Upper lobe of right lung (tissue), 1 donor: ENCODE results near the gene COMMD6. TPM values are rescaled to one million over a fixed set of nuclear protein-coding genes. Genes with fewer than 3 reads are reported as not detected.

Experiments
- ATAC-seq: fragments of 200-7000 bp; cut with Tn5 transposase; one replicate; pipeline ENCODE4 v1.9.1; 2020; ENCODE audit warnings: mild to moderate bottlenecking, moderate library complexity
- DNase-seq: peaks from one replicate; pipeline ENCODE4 v3.0.0-alpha.2; 2020
- H3K27ac ChIP-seq: fragments of 200-600 bp; one replicate; pipeline ENCODE4 v1.8.0; 2022
- H3K27me3 ChIP-seq: fragments of 200-600 bp; one replicate; pipeline ENCODE4 v1.8.0; 2022; ENCODE audit warnings: mild to moderate bottlenecking
- H3K36me3 ChIP-seq: fragments of 200-600 bp; one replicate; pipeline ENCODE4 v1.8.0; 2022
- H3K4me1 ChIP-seq: fragments of 200-600 bp; one replicate; pipeline ENCODE4 v1.8.0; 2022
- H3K4me3 ChIP-seq: fragments of 200-600 bp; one replicate; pipeline ENCODE4 v1.8.0; 2022; ENCODE audit warnings: mild to moderate bottlenecking
- H3K9me3 ChIP-seq: fragments of 200-600 bp; one replicate; pipeline ENCODE4 v1.8.0; 2022
- CTCF ChIP-seq: fragments of 200-600 bp; IDR thresholded peaks from one replicate; pipeline ENCODE4 v1.8.0; 2022; ENCODE audit warnings: antibody characterized with exemption
- intact Hi-C: fragments of 100-400 bp; cut with DNase I; formaldehyde crosslinking; loops from one replicate; pipeline ENCODE4 v1.11.0; 2022
- total RNA-seq: library from RNA; stranded (reverse); fragmentation: NEBNext Ultra II Directional; extraction: Animal tissue kit (Norgen Biotek cat#: 25700); gene quantifications from one replicate; pipeline ENCODE4 v1.2.1, GENCODE V29; 2021
- donor health status: DM: no; HTN: yes; CAD: no; lungs with severe emphysema.

COMMD6 gene
- total RNA-seq, 1 donor from 2014 or later = 142 TPM

GRCh38 chr13:75514080-75514995, 23.3 kb downstream of the COMMD6 start:
- no peaks in the 10 kb centered on the region for H3K9me3 ChIP-seq
- DNase-seq (no peak), ATAC-seq (no peak)
- H3K27me3 ChIP-seq = no peaks in the 10 kb centered on the region
- H3K27ac ChIP-seq = no peak overlapping the region
- TF ChIP-seq CTCF = no peak
- intact Hi-C loops = no loop called here
- H3K36me3 ChIP-seq = no peaks in the 10 kb centered on the region
- no peak overlapping the region for H3K4me3 ChIP-seq
- no peaks in the 10 kb centered on the region for H3K4me1 ChIP-seq

- no peak for DNase-seq
- no peak overlapping the region for H3K4me3 ChIP-seq
- no peak for TF ChIP-seq CTCF
- no peaks in the 10 kb centered on the region for H3K9me3 ChIP-seq
- H3K27me3 ChIP-seq = no peaks in the 10 kb centered on the region
- no peak overlapping the region for H3K27ac ChIP-seq
- ATAC-seq = no peak
- intact Hi-C loops = no loop called here
- no peaks in the 10 kb centered on the region for H3K36me3 ChIP-seq
- H3K4me1 ChIP-seq = no peaks in the 10 kb centered on the region
Measured at GRCh38 chr13:75513271-75513670, 24.4 kb downstream of the COMMD6 start.

GRCh38 chr13:75512253-75512652, 25.4 kb downstream of the COMMD6 start:
- H3K27ac ChIP-seq = no peak overlapping the region
- ATAC-seq (peak; percentile 59), DNase-seq (no peak)
- H3K4me3 ChIP-seq = no peak overlapping the region
- H3K27me3 ChIP-seq = no peaks in the 10 kb centered on the region
- TF ChIP-seq CTCF = no peak
- H3K4me1 ChIP-seq = no peaks in the 10 kb centered on the region
- no peaks in the 10 kb centered on the region for H3K9me3 ChIP-seq
- intact Hi-C loops = no loop called here
- no peaks in the 10 kb centered on the region for H3K36me3 ChIP-seq

GRCh38 chr13:75511051-75511625, 26.5 kb downstream of the COMMD6 start:
- no peaks in the 10 kb centered on the region for H3K9me3 ChIP-seq

GRCh38 chr13:75508002-75508548, 29.6 kb downstream of the COMMD6 start:
- Histone ChIP-seq H3K36me3 (no peaks in the 10 kb centered on the region), H3K27me3 (no peaks in the 10 kb centered on the region), H3K27ac (no peak overlapping the region), H3K9me3 (no peaks in the 10 kb centered on the region), H3K4me3 (no peak overlapping the region), H3K4me1 (no peaks in the 10 kb centered on the region)
- DNase-seq (no peak), ATAC-seq (peak; percentile 7)
- intact Hi-C loops = no loop called here
- TF ChIP-seq CTCF = no peak

More at GRCh38 chr13:75511051-75511625, 26.5 kb downstream of the COMMD6 start:
- H3K36me3 ChIP-seq = no peaks in the 10 kb centered on the region
- no peak for DNase-seq
- intact Hi-C loops = no loop called here
- no peak overlapping the region for H3K4me3 ChIP-seq
- no peak overlapping the region for H3K27ac ChIP-seq
- no peaks in the 10 kb centered on the region for H3K27me3 ChIP-seq
- TF ChIP-seq CTCF = no peak
- ATAC-seq = peak; percentile 56
- no peaks in the 10 kb centered on the region for H3K4me1 ChIP-seq
